ENCODE measurements around the gene COL4A2. TPM values are rescaled to one million over a fixed set of nuclear protein-coding genes. Genes with fewer than 3 reads are reported as not detected.
A peak's percentile ranks its signal among the peaks of the same experiment; 100 is the strongest.

COL4A2 gene
- total RNA-seq, 6 donors from 2014 or later, result 169 to 458 (median 258) TPM

- peaks cover 0 to 7% (median 2%) of the 10 kb centered on the region in 4 donors for H3K36me3 ChIP-seq
- no peak overlapping the region for H3K27ac ChIP-seq
- no peak for DNase-seq
- H3K4me3 ChIP-seq, result no peak overlapping the region
- no peaks in the 10 kb centered on the region for H3K9me3 ChIP-seq
- no peak for ATAC-seq (ENCODE audit: low FRiP score in 2 of 2)
- WGBS, 2 donors, result 60 to 83% methylated on average over 3 to 4 of the region's 4 CpGs
- no peak for TF ChIP-seq POLR2AphosphoS5 (IDR thresholded peaks at IDR 0.05)
- no peak for TF ChIP-seq EP300 (IDR thresholded peaks at IDR 0.05)
- no peak for TF ChIP-seq CTCF (IDR thresholded peaks at IDR 0.05)
- no peak for TF ChIP-seq POLR2A (IDR thresholded peaks at IDR 0.05)
- peaks cover 18 to 47% (median 36%) of the 10 kb centered on the region in 4 donors for H3K4me1 ChIP-seq
- H3K27me3 ChIP-seq, result no peaks in the 10 kb centered on the region
Measured at GRCh38 chr13:110553417-110553816, 246.3 kb downstream of the COL4A2 start.

- peak overlapping the region in 2 of 4 donors; percentile 96 to 98 for H3K27ac ChIP-seq
- 78 to 84% methylated on average over 7 to 8 of the region's 8 CpGs for WGBS, 2 donors
- no peak for ATAC-seq (ENCODE audit: low FRiP score in 2 of 2)
Measured at GRCh38 chr13:110554227-110554836, 247.2 kb downstream of the COL4A2 start.

GRCh38 chr13:110554946-110555345 is 247.9 kb downstream of the COL4A2 start:
- 75 to 80% methylated on average over 15 of the region's 16 CpGs for whole genome bisulfite sequencing, 2 donors
- Histone ChIP-seq H3K27ac (peak overlapping the region; percentile 69 to 98 (median 85)), H3K36me3 (peaks cover 0 to 7% (median 2%) of the 10 kb centered on the region in 4 donors), H3K27me3 (no peaks in the 10 kb centered on the region), H3K4me3 (no peak overlapping the region), H3K4me1 (peaks cover 30 to 60% (median 44%) of the 10 kb centered on the region in 4 donors), H3K9me3 (no peaks in the 10 kb centered on the region)
- ATAC-seq (ENCODE audit: low FRiP score in 2 of 2) (no peak), DNase-seq (no peak)
- TF ChIP-seq POLR2AphosphoS5 (IDR thresholded peaks at IDR 0.05), result no peak
- no peak for TF ChIP-seq EP300 (IDR thresholded peaks at IDR 0.05)
- no peak for TF ChIP-seq CTCF (IDR thresholded peaks at IDR 0.05)
- no peak for TF ChIP-seq POLR2A (IDR thresholded peaks at IDR 0.05)

More at GRCh38 chr13:110554227-110554836, 247.2 kb downstream of the COL4A2 start:
- Histone ChIP-seq H3K36me3 (peaks cover 0 to 7% (median 2%) of the 10 kb centered on the region in 4 donors), H3K4me3 (no peak overlapping the region), H3K9me3 (no peaks in the 10 kb centered on the region), H3K4me1 (peaks cover 24 to 54% (median 44%) of the 10 kb centered on the region in 4 donors), H3K27me3 (no peaks in the 10 kb centered on the region)
- peak in 1 of 2 donors; percentile 53 for DNase-seq
- no peak for TF ChIP-seq POLR2AphosphoS5 (IDR thresholded peaks at IDR 0.05)
- no peak for TF ChIP-seq CTCF (IDR thresholded peaks at IDR 0.05)
- TF ChIP-seq EP300 (IDR thresholded peaks at IDR 0.05), result no peak
- TF ChIP-seq POLR2A (IDR thresholded peaks at IDR 0.05), result no peak

- DNase-seq (peak in 1 of 2 donors; percentile 68), ATAC-seq (ENCODE audit: low FRiP score in 2 of 2) (peak; percentile 35 to 50)
- no peak for TF ChIP-seq CTCF (IDR thresholded peaks at IDR 0.05)
- TF ChIP-seq POLR2A (IDR thresholded peaks at IDR 0.05), result peak in 1 of 4 donors; percentile 33
- peak; percentile 5 to 49 for TF ChIP-seq POLR2AphosphoS5 (IDR thresholded peaks at IDR 0.05)
- Histone ChIP-seq H3K4me3 (no peak overlapping the region), H3K4me1 (peaks cover 32 to 67% (median 44%) of the 10 kb centered on the region in 4 donors), H3K9me3 (no peaks in the 10 kb centered on the region), H3K36me3 (peaks cover 0 to 7% (median 2%) of the 10 kb centered on the region in 4 donors), H3K27me3 (no peaks in the 10 kb centered on the region), H3K27ac (peak overlapping the region; percentile 69 to 98 (median 85))
- WGBS, 2 donors, result 62 to 75% methylated on average over 15 to 16 of the region's 16 CpGs
Measured at GRCh38 chr13:110555601-110556223, 248.6 kb downstream of the COL4A2 start.
